ENCODE results near the gene MCF2. TPM values are rescaled to one million over a fixed set of nuclear protein-coding genes. Genes with fewer than 3 reads are reported as not detected.

The MCF2 gene
- total RNA-seq, 3 donors from 2014 or later, result 0.06 to 0.14 TPM; not detected in 1

DNA sequence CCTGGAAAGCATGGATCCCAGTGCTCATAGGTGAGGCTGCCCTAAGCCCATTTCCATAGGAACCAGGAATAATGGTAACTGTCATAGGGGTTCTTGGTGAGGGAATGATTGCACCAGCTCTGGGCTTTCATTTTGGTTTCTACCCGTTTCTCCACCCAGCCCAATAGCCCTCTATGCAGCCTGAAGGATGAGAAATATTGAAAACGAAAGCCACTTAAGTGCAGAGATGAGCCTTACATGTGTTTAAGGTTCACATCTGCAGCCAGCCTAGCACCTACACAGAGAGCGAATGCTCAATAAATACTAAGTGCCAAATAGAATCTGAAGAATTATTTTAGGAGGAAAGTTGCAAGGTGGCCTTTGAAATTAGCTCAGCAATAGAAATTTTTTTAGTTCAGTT is 60.4 kb downstream of the MCF2 start:
- Histone ChIP-seq H3K4me3 (no peak overlapping the region), H3K4me1 (ENCODE audit: low read depth) (no peaks in the 10 kb centered on the region), H3K9me3 (no peaks in the 10 kb centered on the region), H3K36me3 (ENCODE audit: low read depth) (no peaks in the 10 kb centered on the region)
- intact Hi-C loops (cut with DNase I, micrococcal nuclease), result no loop called here
- ATAC-seq (no peak), DNase-seq (no peak)
- TF ChIP-seq, protein P1, sequence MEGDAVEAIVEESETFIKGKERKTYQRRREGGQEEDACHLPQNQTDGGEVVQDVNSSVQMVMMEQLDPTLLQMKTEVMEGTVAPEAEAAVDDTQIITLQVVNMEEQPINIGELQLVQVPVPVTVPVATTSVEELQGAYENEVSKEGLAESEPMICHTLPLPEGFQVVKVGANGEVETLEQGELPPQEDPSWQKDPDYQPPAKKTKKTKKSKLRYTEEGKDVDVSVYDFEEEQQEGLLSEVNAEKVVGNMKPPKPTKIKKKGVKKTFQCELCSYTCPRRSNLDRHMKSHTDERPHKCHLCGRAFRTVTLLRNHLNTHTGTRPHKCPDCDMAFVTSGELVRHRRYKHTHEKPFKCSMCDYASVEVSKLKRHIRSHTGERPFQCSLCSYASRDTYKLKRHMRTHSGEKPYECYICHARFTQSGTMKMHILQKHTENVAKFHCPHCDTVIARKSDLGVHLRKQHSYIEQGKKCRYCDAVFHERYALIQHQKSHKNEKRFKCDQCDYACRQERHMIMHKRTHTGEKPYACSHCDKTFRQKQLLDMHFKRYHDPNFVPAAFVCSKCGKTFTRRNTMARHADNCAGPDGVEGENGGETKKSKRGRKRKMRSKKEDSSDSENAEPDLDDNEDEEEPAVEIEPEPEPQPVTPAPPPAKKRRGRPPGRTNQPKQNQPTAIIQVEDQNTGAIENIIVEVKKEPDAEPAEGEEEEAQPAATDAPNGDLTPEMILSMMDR (IDR thresholded peaks at IDR 0.05), result no peak

DNA sequence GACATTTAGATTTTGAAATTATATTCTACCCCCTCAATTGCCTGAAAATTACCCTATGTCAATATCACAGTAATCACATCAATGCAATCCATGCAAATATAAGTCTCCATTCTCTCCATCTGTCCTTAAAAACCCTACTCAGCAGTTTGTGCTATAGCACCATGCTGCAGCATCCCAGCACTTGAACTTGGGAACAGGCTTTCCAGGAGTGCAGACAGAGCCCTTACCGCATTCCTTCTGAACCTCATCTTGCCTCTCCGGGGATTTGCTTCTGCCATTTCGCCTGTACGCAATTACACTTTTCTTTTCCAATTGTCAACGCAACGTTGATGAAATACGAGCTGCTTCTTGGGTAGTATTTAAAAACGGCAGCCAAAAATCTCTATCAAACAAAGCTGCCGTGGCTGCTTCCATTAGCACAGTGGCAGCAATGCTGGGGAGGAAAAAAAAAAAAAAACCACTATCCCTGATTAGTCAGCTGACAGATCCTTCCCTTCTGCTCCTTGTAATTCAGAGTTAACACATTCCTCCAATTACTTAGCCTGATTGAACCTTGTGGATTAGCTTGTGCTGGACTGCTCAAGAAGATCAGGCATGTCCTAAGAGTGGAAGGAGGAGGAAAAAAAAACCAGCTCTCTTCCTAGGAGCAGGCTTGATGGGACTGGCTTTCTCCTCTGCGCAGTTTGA is 65.6 kb downstream of the MCF2 start:
- Histone ChIP-seq H3K4me3 (no peak overlapping the region), H3K4me1 (ENCODE audit: low read depth) (no peaks in the 10 kb centered on the region), H3K36me3 (ENCODE audit: low read depth) (no peaks in the 10 kb centered on the region), H3K9me3 (no peaks in the 10 kb centered on the region)
- TF ChIP-seq, protein P1 (IDR thresholded peaks at IDR 0.05), result no peak
- DNase-seq (no peak), ATAC-seq (no peak)
- intact Hi-C loops (cut with DNase I, micrococcal nuclease), result no loop called here

- DNase-seq, result no peak
- no peaks in the 10 kb centered on the region for H3K36me3 ChIP-seq (ENCODE audit: low read depth)
- no peak overlapping the region for H3K4me3 ChIP-seq
- TF ChIP-seq, protein P1 (IDR thresholded peaks at IDR 0.05), result no peak
- ATAC-seq, result no peak
- no peaks in the 10 kb centered on the region for H3K4me1 ChIP-seq (ENCODE audit: low read depth)
- intact Hi-C loops (cut with DNase I, micrococcal nuclease), result no loop called here
- no peaks in the 10 kb centered on the region for H3K9me3 ChIP-seq
Measured at GRCh38 chrX:139640259-139640658, 67.7 kb downstream of the MCF2 start.

- Histone ChIP-seq H3K9me3 (no peaks in the 10 kb centered on the region), H3K4me3 (no peak overlapping the region), H3K36me3 (ENCODE audit: low read depth) (no peaks in the 10 kb centered on the region), H3K4me1 (ENCODE audit: low read depth) (no peaks in the 10 kb centered on the region)
- intact Hi-C loops (cut with DNase I, micrococcal nuclease), result no loop called here
- no peak for ATAC-seq
- no peak for DNase-seq
- TF ChIP-seq, protein P1 (IDR thresholded peaks at IDR 0.05), result no peak
Measured at GRCh38 chrX:139639253-139639652, 68.7 kb downstream of the MCF2 start.

GRCh38 chrX:139600105-139600504 is 107.9 kb downstream of the MCF2 start:
- TF ChIP-seq, protein P1 (IDR thresholded peaks at IDR 0.05), result no peak
- Histone ChIP-seq H3K4me3 (no peak overlapping the region), H3K9me3 (no peaks in the 10 kb centered on the region), H3K36me3 (ENCODE audit: low read depth) (no peaks in the 10 kb centered on the region), H3K4me1 (ENCODE audit: low read depth) (no peaks in the 10 kb centered on the region)
- ATAC-seq, result no peak
- no peak for DNase-seq
- intact Hi-C loops (cut with DNase I, micrococcal nuclease), result no loop called here

GRCh38 chrX:139596068-139596467 is 111.9 kb downstream of the MCF2 start:
- ATAC-seq, result no peak
- no peaks in the 10 kb centered on the region for H3K9me3 ChIP-seq
- no peaks in the 10 kb centered on the region for H3K4me1 ChIP-seq (ENCODE audit: low read depth)
- no peak overlapping the region for H3K4me3 ChIP-seq
- H3K36me3 ChIP-seq (ENCODE audit: low read depth), result no peaks in the 10 kb centered on the region
- intact Hi-C loops (cut with DNase I, micrococcal nuclease), result no loop called here
- DNase-seq, result no peak
- TF ChIP-seq, protein P1 (IDR thresholded peaks at IDR 0.05), result no peak
